ENCODE measurements around the gene IKZF2.

DNA sequence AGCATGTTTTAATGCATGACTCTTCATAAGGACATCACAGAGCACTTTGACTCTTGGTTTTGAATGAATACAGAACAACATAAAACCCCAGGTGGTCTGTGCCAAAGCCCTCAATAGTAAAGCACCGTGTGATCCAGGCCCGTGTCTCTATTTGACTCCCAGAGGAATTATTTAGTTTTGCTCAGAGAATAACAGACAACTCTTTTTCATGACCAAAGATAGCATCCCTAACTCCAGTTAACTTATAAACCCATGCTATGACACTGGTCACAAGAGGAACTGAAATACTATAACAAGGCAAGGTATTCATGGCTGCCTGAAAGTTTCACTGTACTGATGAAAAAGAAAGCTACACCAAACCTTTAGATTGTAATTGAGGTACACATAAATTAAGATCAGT is 128.4 kb downstream of the IKZF2 start:
- no peak for TF ChIP-seq POLR2AphosphoS5 (IDR thresholded peaks at IDR 0.05; ENCODE audit: low read depth, low read length)
- TF ChIP-seq, protein P1, sequence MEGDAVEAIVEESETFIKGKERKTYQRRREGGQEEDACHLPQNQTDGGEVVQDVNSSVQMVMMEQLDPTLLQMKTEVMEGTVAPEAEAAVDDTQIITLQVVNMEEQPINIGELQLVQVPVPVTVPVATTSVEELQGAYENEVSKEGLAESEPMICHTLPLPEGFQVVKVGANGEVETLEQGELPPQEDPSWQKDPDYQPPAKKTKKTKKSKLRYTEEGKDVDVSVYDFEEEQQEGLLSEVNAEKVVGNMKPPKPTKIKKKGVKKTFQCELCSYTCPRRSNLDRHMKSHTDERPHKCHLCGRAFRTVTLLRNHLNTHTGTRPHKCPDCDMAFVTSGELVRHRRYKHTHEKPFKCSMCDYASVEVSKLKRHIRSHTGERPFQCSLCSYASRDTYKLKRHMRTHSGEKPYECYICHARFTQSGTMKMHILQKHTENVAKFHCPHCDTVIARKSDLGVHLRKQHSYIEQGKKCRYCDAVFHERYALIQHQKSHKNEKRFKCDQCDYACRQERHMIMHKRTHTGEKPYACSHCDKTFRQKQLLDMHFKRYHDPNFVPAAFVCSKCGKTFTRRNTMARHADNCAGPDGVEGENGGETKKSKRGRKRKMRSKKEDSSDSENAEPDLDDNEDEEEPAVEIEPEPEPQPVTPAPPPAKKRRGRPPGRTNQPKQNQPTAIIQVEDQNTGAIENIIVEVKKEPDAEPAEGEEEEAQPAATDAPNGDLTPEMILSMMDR (IDR thresholded peaks at IDR 0.05): no peak
